Adipocyte (in vitro differentiated cells): ENCODE measurements around the gene RFX3.

Source experiments
- DNase-seq: peaks from one replicate; pipeline ENCODE4 v3.0.0-alpha.2; 2015; ENCODE audit warnings: low read depth
- H3K27me3 ChIP-seq: replicated peaks from 2 replicates; pipeline ENCODE4 v1.7.0; 2013; ENCODE audit warnings: mild to moderate bottlenecking, low read length, moderate library complexity; ENCODE audit not compliant: control insufficient read depth, insufficient read depth
- H3K36me3 ChIP-seq: 2 replicates; pipeline ENCODE4 v1.7.0; 2013; ENCODE audit warnings: low read length, mild to moderate bottlenecking, moderate library complexity; ENCODE audit not compliant: control insufficient read depth, insufficient read depth, severe bottlenecking
- H3K4me1 ChIP-seq: 2 replicates; pipeline ENCODE4 v1.7.0; 2013; ENCODE audit warnings: mild to moderate bottlenecking, low read length, moderate library complexity; ENCODE audit not compliant: control insufficient read depth, insufficient read depth
- H3K4me3 ChIP-seq: 2 replicates; pipeline ENCODE4 v1.7.0; 2013; ENCODE audit warnings: mild to moderate bottlenecking, low read length, moderate library complexity
- H3K9ac ChIP-seq: 2 replicates; pipeline ENCODE4 v1.7.0; 2013; ENCODE audit warnings: mild to moderate bottlenecking, low read length, moderate library complexity
- H3K9me3 ChIP-seq: 2 replicates; pipeline ENCODE4 v1.7.0; 2013; ENCODE audit warnings: mild to moderate bottlenecking, low read length, moderate library complexity; ENCODE audit not compliant: control insufficient read depth

The RFX3 gene

DNA sequence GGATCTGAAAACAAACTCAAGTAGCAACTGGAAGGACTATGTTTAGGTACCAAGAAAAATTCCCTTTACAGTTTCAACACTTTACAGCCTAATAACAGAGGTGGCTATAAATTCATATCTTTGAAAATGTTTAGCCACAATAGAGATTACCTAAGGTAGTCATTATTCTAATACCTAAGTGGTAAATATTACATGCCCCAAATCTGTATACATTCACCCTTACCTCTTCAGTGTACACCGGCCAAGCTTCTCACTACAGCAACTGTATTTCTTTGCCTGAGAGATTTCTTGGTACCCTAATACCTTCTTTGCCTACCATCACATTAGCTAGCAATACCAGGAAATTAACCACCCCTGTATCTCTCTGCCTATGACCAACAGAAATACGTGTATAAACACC, 154.0 kb downstream of the RFX3 start:
- DNase-seq = no peak
- Histone ChIP-seq H3K9me3 (no peaks in the 10 kb centered on the region), H3K36me3 (no peaks in the 10 kb centered on the region), H3K27me3 (no peaks in the 10 kb centered on the region), H3K4me3 (no peak overlapping the region), H3K9ac (no peak overlapping the region), H3K4me1 (no peaks in the 10 kb centered on the region)

DNA sequence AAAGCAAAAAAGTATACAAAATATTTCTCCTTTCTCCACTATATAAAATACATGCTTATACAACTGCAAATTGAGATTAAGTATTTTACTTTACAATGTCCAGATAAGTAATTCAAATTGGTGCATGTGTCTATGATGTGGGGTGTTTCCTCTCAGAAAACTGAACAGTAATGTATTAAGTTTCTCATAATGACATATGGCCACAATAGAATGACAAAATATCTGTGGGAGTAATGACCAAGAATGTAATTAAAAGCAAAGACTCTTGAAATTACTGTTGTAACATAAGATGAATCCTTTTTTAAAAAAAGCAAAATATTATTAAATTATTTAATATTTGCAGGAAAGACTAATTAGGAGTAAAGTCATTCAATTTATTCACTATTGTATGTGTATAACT, 155.1 kb downstream of the RFX3 start:
- H3K9ac ChIP-seq = no peak overlapping the region
- no peak overlapping the region for H3K4me3 ChIP-seq
- no peak for DNase-seq
- no peaks in the 10 kb centered on the region for H3K27me3 ChIP-seq
- H3K36me3 ChIP-seq = no peaks in the 10 kb centered on the region
- H3K9me3 ChIP-seq = no peaks in the 10 kb centered on the region
- H3K4me1 ChIP-seq = no peaks in the 10 kb centered on the region

DNA sequence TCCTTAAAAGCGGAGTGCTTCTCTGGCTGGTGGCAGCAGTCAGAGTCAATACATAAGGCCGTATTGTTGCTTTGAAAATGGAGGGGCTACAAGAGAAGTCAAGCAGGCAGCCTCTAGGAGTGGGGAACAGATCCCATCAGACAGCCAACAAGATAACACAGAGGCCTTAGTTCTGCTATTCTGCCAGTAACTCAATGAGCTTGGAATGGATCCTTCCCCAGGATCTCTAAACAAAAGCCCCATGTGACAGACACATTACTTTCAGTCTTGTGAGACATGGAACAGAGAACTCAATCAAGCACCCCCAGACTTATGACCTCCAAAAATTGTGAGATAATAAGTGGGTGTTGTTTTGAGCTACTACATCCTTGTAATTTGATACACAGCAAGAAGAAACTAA, 158.6 kb downstream of the RFX3 start:
- H3K4me1 ChIP-seq = no peaks in the 10 kb centered on the region
- H3K27me3 ChIP-seq = no peaks in the 10 kb centered on the region
- no peak overlapping the region for H3K9ac ChIP-seq
- H3K36me3 ChIP-seq = no peaks in the 10 kb centered on the region
- H3K4me3 ChIP-seq = no peak overlapping the region
- DNase-seq = no peak
- H3K9me3 ChIP-seq = no peaks in the 10 kb centered on the region

DNA sequence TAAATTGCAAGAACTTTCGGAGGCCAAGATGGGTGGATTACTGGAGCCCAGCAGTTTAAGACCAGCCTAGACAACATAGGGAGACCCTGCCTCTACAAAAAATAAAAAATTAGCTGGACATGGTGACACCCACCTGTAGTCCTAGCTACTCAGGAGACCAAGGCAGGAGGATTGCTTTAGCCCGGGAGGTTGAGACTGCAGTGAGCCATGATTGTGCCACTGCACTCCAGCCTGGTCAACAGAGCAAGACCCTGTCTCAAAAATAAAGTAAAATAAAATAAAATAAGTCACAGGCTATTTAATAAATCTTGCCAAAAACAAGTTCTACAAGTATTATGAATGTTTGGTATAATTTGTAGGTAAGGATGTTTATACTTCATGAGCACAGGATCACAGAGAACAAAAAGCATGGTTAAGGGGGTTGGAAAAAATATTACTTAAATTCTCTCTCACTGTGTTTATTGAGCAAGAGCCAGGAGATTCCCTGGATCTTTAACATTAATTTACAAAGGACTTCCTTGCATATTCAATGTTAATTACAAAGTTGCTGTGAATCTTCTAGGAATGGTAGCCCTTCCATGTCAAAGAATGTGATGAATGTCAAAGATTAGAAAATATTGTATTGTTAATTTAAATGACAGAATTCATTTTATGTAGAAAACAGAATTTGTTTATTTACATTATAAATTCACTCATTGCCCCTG, 164.0 kb downstream of the RFX3 start:
- DNase-seq = no peak
- no peak overlapping the region for H3K9ac ChIP-seq
- H3K27me3 ChIP-seq = no peaks in the 10 kb centered on the region
- H3K36me3 ChIP-seq = no peaks in the 10 kb centered on the region
- H3K4me1 ChIP-seq = no peaks in the 10 kb centered on the region
- no peak overlapping the region for H3K4me3 ChIP-seq
- H3K9me3 ChIP-seq = no peaks in the 10 kb centered on the region

DNA sequence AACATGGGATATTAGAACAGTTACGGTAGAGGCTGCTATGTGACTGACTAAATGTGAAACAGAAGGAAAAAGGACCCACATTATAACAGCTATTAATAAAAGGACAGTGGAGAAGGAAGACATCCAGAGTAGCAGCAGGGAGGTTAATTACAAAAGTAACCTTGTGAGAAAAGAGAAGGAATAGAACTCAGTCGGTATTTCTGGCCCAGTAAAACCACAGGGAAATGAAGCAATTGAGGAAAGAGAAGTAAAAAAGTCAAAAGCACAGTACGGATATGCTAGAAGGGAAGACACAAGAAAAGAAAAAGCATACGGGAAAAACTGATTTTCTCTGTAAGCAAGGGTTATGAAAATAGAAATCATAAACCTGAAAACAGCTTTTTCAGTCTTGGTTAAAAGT, 164.7 kb downstream of the RFX3 start:
- no peak overlapping the region for H3K4me3 ChIP-seq
- H3K4me1 ChIP-seq = no peaks in the 10 kb centered on the region
- H3K9ac ChIP-seq = no peak overlapping the region
- H3K27me3 ChIP-seq = no peaks in the 10 kb centered on the region
- H3K36me3 ChIP-seq = no peaks in the 10 kb centered on the region
- no peaks in the 10 kb centered on the region for H3K9me3 ChIP-seq
- DNase-seq = no peak

DNA sequence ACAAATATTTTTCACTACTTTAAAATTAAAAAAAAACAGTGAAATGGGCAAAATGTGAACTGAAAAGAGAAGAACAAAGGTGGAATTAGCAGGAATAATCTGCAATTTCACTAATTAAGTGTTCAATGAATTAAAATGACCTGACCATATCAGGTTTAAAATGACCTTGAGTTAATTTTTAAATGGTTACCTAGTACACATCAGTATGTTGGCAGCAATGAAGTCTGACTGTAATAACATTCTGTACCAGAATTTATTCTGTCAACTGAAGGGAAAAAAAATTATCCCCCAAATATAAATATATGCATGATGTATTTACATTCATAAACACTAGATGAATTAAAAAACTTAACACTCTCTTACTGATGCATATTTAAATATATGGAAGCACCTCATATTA, 165.6 kb downstream of the RFX3 start:
- no peak overlapping the region for H3K4me3 ChIP-seq
- no peaks in the 10 kb centered on the region for H3K36me3 ChIP-seq
- no peaks in the 10 kb centered on the region for H3K27me3 ChIP-seq
- no peak overlapping the region for H3K9ac ChIP-seq
- H3K4me1 ChIP-seq = no peaks in the 10 kb centered on the region
- no peaks in the 10 kb centered on the region for H3K9me3 ChIP-seq
- DNase-seq = no peak

DNA sequence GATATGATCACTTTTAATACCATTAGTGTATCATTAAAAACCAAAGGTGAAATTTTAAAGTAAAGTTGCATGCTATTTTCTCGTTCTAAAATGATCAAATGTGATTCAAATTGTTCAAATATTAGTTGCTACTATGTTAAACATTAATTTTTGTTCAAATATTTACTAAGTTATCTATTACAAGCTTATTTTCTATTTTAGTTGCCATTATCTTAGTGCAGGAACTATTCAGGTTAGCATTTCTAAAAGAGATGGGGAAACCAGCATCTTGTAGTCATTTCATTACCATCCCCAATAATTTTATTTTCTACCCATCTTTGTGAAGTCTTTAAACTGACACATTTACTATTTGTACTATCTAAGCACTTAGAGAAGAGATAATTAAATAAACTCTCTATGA, 166.0 kb downstream of the RFX3 start:
- no peak for DNase-seq
- Histone ChIP-seq H3K9ac (no peak overlapping the region), H3K4me3 (no peak overlapping the region), H3K27me3 (no peaks in the 10 kb centered on the region), H3K4me1 (no peaks in the 10 kb centered on the region), H3K36me3 (no peaks in the 10 kb centered on the region), H3K9me3 (no peaks in the 10 kb centered on the region)

DNA sequence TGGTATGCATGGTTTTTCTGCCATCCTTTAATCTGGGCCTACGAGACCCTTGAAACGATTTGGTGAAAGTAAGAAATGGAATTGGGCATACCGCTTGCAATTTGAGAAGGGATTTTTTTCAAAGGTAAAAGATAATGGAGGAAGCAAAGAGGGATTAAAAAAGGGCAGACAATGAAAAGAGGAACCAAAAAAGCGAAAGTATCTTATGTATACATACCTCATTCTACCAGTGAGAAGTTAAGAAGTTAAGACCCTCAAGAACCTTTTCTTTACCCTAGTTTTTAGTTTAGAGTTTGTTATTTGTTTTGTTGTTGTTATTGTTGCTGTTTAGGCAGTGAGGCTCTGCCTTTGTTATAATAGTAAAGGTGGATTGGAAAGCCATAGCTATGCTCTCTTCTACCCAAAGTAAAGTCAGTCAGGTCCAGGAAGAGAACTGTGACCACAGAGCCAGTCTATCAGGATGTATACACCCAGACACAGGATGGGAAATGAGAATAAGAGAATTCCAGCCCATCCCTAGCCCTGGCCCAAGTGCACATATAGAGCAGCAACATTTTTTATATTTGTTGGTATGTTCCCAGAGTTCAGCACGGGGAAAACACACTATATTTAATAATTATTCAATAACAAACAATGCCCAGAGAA, 166.6 kb downstream of the RFX3 start:
- no peaks in the 10 kb centered on the region for H3K27me3 ChIP-seq
- H3K9me3 ChIP-seq = no peaks in the 10 kb centered on the region
- H3K4me3 ChIP-seq = no peak overlapping the region
- no peaks in the 10 kb centered on the region for H3K36me3 ChIP-seq
- no peak for DNase-seq
- no peak overlapping the region for H3K9ac ChIP-seq
- H3K4me1 ChIP-seq = no peaks in the 10 kb centered on the region

DNA sequence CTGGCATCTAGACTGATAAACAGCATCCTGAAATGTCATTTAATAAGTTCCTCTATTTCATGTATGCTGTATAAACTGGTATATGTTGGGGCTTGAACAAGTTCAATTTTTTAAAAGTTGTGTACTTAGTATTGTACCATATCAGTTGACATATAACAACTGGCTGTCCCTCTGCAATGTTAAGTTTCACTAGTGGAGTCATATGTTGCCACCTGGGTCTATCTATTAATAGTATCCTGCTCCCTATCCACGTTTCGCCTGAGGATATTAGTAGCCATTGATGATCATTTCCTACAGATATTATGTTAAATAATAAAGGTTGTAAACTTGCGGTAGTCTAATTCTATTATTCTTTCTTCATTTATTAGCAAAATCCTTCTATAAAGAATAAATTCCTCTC, 177.6 kb downstream of the RFX3 start:
- H3K9ac ChIP-seq = no peak overlapping the region
- no peaks in the 10 kb centered on the region for H3K9me3 ChIP-seq
- no peaks in the 10 kb centered on the region for H3K36me3 ChIP-seq
- H3K27me3 ChIP-seq = no peaks in the 10 kb centered on the region
- H3K4me1 ChIP-seq = no peaks in the 10 kb centered on the region
- H3K4me3 ChIP-seq = no peak overlapping the region
- no peak for DNase-seq

DNA sequence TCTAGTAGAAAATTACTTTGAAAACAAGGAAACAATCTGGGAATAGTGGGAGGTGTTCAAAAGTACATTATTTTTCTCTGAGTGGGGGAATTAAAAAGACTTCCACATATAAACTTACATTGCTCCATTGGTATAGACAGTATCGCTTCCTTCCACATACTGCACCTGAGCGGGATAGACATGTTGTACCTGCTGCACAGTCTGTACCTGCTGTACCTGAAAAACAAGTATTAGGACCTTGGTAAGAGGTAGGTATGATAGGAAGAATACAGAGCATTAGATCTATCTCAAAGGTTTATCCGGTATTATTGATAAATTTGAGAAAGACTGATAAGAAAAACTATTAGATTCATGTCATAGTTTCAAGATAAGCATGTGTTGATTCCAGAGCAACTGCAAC, 179.3 kb downstream of the RFX3 start:
- Histone ChIP-seq H3K9ac (no peak overlapping the region), H3K27me3 (no peaks in the 10 kb centered on the region), H3K36me3 (no peaks in the 10 kb centered on the region), H3K4me1 (peaks cover 13% of the 10 kb centered on the region), H3K9me3 (no peaks in the 10 kb centered on the region), H3K4me3 (no peak overlapping the region)
- DNase-seq = no peak

DNA sequence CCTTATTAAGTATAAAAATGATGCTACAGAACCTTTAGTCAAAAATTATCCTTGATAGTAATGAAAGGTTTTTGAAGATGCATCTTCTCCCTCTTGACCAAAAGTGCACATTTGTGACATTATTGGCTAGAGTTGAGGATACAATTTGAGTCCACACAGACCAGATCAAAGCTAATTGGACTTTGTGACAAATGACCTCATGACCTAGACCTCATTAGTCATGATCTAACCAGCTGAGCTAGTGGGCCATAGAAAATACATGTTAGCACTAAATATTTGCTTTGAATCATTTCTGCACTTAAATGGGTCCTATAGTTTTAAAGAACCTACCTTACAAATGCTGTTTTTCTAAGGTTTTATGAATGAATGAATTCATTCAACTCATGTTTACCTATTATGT, 182.1 kb downstream of the RFX3 start:
- no peaks in the 10 kb centered on the region for H3K36me3 ChIP-seq

More for the DNA sequence above, 182.1 kb downstream of the RFX3 start:
- no peak for DNase-seq
- Histone ChIP-seq H3K9ac (no peak overlapping the region), H3K9me3 (no peaks in the 10 kb centered on the region), H3K4me1 (peaks cover 14% of the 10 kb centered on the region), H3K27me3 (no peaks in the 10 kb centered on the region), H3K4me3 (no peak overlapping the region)
